Fibroblast of skin of right quadriceps (primary cell): Measurements from ENCODE around the gene TRIB2.

Source experiments
- DNase-seq: peaks from one replicate; pipeline ENCODE4 v3.0.0-alpha.2; 2013

Gene TRIB2

DNA sequence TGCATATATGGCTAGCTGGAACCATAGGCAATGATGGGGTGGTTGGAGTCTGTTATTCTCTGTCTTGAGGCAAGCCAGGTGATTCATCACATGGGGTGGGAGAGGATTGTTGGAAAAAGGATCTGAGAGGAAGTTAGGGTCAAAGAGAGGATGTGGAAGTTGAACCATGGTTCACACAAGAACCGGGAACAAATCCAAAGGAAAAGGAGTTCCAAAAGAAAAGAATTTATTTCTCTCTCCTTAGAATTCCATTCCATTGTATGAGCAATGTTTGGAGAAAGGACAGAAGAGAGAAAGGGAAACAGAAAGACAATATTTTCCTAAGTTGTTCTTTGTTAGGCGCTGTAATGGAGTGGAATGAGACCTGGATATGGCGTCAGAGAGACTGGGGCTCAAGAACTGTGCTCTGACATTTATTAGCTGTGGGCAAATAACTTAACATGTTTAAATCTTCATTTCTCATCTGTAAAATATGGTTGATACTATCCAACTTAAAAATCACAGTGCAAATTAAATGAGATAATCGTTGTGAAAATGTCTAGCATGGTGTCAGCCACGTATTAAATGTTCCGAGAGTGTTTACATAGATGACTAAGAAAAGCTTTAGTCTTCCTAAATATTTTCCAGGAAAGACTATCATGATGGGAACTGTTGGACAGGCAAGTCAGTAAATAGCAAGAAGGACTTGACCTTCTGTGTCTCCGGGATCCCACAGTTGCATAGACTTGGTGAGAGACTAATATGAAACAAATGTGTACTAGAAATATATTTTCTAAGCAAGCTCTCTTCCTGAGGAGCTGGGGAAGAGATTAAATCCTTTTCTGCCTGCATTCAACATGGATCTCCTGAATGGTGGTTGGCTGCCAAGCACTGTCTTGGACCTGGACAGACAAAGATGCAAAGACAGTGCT is 71.4 kb downstream of the TRIB2 start:
- peak; percentile 92 for DNase-seq

- DNase-seq = no peak
These were observed 75.2 kb downstream of the TRIB2 start for GRCh38 chr2:12791906-12792305.
